NCI-H446 (cell line): ENCODE results near the gene TRIM16.
A peak's percentile ranks its signal among the peaks of the same experiment; 100 is the strongest.
"Not testable (repeated sequence)": the region's sequence is repeated elsewhere in the genome, so short reads cannot be mapped to it uniquely, and the experiment has no call there.

ENCODE experiments used
- DNase-seq, 2 experiments: peaks; one replicate each; lab custom pipeline; 2025; lab: John Stamatoyannopoulos, UW

The TRIM16 gene

DNA sequence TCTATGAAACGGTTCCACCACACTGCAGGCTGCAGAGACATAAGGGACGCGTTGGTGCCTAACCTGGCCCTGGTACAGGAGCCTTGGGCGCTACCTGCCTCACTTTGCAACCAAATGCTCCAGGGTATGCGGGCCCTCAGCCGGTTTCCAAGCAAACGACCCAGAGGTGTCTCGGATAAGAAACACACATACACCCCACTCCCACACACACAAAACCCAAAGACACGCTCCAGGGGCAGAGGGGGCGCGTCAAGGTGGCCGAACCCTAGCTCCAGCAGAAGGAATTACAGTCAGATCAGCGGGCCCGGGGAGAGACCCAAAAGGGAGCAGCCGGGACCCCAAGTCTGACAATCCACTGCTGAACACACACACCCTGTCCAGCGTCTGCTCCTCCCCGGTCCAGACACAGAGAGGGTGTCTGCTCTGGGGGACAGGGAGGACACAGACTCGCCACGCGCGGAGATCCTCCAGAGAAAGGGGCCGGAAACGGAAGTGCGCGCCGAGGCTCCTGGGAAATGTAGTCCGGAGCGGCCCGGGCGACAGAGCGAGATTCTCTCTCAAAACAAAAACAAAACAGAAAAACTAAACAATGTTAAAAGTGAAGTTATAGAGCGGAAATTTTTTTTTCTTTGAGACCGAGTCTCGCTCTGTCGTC, at the start of gene TRIM16:
Gene TRIM16, minus strand, starts transcription at position 488 of the 655 bp plus-strand sequence. CDS start 32,702 bp downstream, outside the sequence.
- peak; percentile 16 to 45 for DNase-seq

DNA sequence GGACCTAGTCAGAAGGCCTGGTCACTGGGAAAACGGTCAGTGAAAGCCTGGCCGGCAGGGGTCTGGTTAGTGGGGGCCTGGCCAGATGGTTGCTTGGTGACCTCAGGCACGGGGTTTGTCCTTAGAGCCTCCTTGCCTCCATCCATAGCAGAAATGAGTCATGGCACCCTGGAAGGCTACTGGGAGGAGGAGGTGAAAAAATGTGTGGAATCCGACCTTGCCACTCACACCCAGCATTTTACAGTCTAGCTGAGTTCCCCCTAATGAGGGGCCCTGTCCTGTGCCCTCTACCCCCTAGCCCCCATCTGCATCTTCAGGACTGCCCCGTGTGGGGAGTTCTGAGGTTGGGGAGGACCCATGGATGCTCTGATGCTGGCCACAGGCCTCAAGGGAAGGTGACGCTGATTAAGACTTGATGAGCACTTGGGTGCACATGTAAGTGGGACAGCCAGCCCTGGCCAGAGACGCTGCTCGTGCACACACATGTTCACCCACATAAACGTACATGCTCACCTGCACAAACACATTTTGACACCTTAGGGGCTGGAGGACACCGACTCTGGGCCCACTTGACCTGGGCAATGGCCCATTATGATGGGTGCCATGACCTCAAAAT, 49.2 kb upstream of the TRIM16 start:
- DNase-seq, result not testable (repeated sequence)

DNA sequence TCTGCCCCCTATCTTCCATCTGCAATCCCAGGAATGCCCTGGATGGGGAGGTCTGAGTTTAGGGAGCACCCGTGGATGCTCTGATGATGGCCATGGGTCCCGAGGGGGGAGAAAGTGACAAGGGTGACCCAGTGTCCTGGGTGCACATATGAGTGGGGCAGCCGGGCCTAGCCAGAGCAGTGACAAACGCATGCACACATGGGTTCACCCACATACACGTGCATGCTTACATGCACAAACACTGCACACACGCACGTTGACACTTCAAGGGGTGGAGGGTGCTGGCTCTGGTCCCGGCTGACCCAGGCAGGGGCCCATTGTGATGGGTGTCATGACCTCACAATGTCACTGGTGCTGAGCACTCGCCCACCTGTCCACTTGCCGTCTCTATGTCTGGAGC, 47.8 kb upstream of the TRIM16 start, which contains the start of gene TBC1D26:
Gene TBC1D26, plus strand, starts transcription at position 384 of the 400 bp plus-strand sequence. CDS start 3,066 bp downstream, outside the sequence.
- not testable (repeated sequence) for DNase-seq

DNA sequence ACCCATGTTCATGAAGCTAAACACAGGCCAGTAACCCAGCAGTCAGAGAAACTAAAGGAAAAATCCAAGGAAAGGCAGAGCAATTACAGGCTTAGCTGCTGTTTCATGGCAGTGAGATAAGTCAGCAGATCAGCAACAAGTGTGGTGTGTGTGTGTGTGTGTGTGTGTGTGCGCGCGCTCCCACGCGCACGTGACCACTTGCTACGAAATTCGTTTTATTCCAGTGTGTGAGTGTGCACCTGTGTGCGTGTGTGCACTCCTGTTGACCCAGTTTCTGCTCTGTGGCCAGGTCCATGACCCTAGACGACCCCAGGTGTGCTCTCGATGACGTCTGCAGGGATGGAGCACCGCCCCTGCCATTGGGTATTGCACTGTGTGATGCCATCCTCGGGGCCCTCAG, 46.4 kb upstream of the TRIM16 start:
- DNase-seq, result not testable (repeated sequence)

DNA sequence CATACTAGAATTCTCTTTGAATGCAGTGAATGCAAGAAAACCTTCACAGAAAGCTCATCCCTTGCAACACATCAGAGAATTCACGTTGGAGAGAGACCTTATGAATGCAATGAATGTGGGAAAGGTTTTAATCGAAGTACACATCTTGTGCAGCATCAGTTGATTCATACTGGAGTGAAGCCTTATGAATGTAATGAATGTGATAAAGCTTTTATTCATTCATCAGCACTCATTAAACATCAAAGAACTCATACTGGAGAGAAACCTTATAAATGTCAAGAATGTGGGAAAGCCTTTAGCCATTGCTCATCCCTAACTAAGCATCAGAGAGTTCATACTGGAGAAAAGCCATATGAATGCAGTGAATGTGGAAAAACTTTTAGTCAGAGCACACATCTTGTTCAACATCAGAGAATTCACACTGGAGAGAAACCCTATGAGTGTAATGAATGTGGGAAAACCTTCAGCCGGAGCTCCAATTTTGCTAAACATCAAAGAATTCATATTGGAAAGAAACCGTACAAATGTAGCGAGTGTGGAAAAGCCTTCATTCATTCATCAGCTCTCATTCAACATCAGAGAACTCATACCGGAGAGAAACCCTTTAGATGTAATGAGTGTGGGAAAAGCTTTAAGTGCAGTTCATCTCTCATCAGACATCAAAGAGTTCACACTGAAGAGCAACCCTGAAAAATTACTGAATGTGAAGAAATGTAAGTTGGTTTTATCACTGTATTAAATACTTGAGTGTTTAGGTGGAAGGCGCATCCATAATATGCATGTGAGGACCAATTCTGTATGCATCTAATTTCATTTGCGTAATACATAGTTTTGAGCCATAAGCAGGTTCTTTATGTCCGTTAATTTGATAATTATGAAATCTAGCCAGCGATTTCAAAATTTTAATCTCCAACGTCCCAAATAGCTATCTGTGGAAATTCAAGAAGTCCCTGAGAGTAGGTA, 32.8 kb upstream of the TRIM16 start:
- DNase-seq, result not testable (repeated sequence)

DNA sequence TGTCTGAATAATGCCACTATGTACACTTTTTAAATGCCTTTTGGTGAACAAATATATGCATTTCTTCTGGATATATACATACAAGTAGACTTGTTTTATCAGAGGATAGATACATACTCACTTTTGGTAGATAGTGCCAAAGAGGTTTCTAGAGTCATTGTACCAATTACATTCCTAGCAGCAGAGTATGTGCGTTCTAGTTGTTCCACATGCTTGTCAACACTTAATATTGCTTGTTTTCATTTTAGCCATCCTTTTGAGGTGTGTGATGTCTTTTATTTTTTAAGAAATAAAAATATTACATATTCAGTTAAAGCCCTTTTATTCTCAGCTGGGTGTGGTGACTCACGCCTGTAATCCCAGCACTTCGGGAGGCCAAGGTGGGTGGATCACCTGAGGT, 24.8 kb upstream of the TRIM16 start:
- DNase-seq, result not testable (repeated sequence)

DNA sequence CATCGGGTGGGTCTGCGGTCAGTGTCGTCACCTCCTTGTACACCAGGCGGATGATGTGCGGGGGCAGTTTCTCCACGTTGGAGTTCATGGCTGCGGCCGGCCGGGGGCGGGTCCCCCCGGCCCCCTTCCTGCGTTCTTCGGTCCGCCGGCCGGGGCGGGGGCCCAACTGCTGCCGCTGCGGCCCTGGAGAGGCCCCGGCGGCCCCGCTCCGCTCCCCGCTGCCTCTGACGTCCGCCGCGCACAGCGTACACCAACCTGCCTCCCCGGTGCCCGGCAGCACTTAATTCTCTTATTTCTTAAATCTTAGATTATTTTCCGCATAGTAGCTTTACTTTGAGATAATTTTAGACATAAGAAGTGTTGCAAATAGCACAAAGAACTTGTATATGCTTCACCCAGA, 20.7 kb upstream of the TRIM16 start:
- not testable (repeated sequence) for DNase-seq

DNA sequence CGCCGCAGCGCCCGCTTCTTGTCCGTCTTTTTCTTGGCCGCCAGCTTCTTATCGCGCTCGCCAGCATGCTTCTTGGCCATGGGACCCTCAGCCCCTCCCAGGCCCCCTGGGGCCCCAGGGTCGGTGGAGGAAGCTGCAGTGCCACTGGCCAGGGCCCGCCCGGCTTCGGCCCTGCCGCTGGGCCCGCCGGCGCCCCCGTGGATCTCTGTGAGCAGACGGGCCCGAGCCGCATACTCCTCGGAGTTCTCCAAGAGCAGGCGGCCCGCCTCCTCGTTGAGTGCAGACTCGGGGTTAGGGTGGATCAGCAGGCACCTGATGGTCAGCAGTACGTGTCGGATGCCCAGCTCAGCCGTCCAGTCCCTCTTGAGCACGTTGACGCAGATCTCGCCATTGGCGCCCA, 20.1 kb upstream of the TRIM16 start:
- not testable (repeated sequence) for DNase-seq

DNA sequence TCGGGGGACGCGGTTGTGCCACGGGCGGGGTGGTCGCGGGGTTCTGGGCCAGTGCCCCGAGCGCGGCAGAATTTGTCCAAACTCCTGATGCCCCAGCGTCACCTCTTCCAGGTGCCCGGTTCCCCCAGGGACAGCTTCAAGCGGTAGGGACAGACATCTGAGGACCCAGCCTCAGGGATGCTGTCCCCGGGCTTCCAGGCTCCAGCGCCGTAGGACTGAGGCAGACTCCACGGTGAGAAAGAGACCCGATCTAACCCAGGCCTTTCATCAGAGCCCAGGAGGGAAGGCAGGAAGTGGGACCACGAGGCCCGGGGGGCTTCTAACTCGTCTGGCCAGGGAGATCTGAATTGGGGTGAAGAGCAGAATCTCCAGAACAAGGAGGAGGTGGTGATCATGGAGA, 15.8 kb upstream of the TRIM16 start:
- not testable (repeated sequence) for DNase-seq

DNA sequence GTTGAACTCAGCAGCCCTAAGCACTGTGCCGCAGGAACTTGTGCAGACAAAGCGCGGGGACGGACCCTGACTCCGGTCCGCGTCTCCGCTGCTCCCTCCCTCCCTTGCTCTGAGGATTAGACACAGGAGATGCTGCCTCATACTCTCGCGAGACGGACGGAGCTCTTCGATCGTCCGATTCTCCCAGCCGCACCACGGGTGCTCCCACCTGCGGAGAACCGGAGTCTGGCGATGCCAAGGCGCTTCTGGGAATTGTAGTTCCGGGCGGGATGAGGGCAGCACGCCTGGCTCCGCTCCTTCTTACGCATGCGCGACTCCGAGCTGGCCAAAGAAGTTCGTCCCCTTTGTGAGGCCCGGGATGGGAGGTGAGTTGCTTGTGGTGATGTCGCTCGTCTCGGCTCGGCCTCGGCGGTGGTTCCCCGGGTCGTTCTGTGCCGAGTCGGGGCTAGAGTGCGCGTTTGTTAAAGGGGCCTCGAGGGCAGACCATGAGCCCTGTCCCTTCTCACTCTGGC, 15.4 kb upstream of the TRIM16 start, which contains the start of gene ZNF286A:
Gene ZNF286A, plus strand, starts transcription at position 340 of the 512 bp plus-strand sequence. CDS start 578 bp downstream, outside the sequence.
- DNase-seq, result peak; percentile 97 to 99

DNA sequence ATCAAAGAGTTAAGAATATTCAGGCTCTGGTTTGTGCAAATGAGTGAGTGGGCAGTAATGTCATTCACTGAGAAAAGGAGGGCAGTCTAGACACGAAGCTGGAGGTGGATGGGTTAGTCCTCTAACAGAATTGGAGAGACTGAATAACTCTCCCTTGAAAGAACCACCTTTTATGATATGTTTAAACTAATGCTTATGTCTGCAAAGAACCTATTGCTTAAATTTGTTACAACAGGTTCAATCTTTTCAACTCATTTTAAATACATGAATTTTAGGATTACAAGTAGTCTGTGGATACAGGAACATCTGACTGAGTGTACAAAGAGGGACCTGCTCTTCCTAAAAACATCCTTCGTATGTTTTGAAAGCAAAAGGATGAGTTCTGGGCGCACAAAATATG, 14.9 kb upstream of the TRIM16 start:
- DNase-seq, result not testable (repeated sequence)

DNA sequence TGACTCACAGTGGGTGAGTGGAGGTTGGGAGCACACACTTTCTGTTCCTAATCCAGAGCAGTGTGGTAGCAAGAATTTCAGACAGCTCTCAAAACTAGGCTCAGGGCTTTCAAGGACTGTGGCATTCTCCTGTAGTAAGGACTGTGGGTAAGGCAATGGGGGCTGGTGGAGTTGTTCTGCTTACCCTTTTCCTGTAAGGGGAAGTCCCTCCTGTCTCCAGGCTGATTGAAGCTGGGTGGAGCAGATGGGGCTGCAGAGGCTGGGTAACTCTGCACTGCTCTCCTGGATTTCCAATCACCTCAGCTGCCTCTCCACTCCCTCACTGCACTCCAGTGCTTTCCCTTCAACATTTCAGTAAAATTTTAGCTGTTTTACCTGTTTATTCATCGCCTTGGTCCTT, 3.4 kb upstream of the TRIM16 start:
- DNase-seq, result not testable (repeated sequence)

DNA sequence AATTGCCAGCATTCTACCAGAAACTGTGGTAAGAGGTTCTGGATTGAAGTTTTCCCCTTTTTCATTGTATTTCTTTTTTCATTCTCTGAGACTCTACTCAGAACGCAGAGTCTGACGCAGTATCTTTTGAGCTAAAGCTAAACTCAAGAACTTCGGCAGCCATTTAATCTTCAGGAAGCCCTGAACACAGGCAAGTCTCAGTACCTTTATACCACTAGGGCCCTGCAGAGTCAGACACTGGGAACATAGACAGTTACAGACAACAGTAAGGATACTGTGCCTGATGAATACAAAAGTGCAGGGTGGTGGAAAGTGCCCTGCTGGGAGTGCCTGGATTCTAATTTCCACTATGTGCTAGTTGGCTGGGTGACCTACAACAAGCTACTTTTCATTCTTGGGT, 976 bp downstream of the TRIM16 start:
- not testable (repeated sequence) for DNase-seq

DNA sequence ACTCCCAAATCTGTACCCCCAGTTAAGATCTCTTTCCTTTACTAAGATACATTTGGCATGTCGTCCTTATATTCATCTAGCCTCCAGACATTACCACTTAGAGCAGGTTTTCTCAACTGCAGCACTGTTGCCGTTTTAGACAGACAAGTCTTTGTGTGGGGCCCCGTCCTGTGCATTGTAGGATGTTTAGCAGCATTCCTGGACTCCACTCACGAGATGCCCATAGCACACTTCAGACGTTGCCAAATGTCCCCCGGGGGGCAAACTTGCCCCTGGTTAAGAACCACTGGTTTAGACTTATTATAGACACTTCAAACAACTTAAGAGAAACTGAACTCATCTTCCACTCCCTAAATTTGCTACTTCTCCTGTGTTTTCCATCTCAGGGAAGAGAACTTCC, 8.1 kb downstream of the TRIM16 start:
- DNase-seq, result not testable (repeated sequence)

DNA sequence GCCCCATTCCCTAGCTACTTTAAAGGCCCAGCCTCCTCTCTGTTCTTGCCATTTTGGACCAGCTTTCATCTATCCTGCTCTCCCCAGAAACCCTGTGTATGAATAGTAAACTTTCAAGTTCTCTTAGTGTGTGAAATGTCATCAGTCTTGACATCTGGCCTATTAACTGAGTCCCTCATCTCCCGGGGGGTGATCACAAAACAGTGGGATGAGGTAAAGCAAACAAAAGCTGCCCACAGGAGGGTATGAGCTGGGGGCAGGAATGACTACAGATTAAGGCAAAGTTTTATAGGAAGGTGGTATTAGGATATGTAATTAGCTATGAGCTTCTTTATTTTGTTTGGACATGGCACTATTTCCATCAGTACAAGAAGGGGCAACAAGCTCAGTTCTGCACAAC, 9.5 kb downstream of the TRIM16 start:
- not testable (repeated sequence) for DNase-seq

DNA sequence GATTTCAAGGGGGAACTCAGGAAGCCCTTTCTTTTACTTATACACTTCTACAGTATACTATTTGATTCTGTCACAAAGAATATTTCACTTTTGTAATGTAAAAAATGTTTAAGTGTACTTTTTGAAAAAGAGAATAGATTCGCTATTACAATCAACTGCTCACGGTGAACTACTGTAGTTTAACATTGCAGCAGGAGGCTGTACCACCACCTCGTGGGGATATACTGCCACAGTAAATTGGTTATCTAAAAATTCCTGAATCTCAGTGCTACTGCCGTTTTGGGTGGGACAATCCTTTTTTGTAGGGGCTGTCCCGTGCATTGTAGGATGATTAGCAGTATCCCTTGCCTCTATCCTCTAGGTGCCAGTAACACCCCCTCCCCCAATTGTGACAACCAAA, 14.6 kb downstream of the TRIM16 start:
- not testable (repeated sequence) for DNase-seq

DNA sequence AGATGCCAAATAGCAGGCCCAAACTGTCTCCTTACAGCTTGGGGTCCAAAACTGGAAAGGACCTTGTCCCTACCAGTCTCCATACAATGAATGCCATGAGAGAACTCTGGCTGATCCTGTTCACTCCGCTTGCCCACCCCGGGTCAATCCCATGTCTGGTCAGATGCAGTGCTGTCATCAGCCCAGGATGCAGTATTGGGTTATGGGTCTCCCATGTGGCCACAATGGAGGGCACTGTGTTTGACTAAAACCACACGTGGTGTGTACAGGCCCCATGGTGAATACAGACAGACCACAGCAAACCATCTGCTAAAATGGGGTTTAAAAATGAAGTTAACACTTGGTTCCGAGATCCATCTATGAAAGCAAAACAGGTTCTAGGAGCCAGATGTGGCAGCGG, 20.4 kb downstream of the TRIM16 start:
- no peak for DNase-seq

DNA sequence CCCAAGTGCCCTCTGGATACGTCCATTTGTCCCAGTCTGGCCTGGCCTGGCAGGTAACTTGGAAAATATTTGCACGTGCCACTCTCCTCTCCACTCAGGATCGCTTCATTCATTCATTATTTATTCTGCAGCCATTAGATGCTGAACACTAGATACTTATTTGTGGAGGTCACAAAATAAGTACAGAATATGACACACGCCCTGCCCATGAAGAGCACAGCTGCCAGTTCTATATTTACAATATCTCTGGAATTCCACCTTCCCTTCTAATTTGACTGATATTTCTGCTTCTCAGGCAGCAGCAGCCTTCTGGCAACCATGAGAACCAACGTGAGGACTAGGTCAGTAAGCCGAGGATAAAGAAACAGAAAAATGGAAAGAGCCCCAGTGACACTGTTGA, 20.9 kb downstream of the TRIM16 start:
- DNase-seq, result no peak

DNA sequence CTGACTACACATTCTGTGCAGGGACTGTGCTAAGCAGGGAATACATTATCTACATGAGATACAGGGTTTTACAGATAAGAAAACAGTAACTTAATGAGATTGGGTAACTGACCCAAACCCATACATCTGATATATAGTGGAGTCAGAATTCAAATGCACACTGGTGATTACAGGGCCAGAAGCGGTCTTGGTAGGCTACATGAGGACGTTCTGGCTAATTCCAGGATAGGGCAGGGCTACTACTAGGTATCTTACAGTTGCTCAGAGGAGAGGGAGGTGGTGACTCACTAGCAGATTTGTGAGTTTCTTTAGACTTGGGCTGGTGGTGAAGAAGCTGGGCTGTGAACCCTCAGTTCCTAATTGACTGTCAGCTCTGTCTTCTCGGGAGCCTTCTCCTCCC, 21.4 kb downstream of the TRIM16 start:
- DNase-seq, result no peak

DNA sequence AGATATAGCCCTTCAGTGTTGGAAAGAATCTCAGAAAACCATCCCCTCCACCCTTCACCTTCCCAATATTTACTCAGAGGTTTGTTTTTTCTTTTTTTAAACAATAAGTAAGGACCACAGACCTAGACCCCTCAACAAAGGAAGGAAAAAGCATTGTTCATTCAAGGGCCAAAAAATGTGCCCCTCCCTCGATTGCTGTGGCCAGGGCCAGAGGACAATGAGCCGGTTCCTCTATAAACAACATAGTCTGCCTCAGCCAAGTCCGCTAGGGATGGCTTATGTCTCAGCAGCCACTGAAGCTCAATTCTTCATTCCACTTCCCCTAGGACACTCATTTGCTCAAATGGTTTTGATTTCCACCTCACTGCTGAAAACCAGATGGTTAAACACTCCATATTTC, 24.0 kb downstream of the TRIM16 start:
- DNase-seq, result no peak

DNA sequence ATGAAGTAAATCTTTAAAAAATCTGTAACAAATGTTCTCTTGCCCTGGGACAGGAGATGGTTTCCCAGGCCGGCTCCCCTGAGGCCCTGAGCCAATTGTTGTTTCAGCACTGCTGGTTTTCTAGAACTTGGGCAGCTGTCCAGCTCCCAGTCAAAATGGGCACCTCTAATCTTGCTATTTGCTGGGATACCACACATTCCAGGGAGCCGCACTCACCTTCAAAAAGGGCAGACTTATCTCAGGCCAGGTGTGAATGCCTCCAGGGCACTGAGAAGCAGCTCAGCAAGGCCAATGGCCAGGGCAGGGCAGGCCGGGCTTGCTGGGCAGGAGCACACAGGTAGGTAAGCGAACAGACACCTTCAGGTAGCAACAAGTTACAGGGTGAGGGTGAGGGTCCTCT, 24.4 kb downstream of the TRIM16 start:
- DNase-seq, result no peak

DNA sequence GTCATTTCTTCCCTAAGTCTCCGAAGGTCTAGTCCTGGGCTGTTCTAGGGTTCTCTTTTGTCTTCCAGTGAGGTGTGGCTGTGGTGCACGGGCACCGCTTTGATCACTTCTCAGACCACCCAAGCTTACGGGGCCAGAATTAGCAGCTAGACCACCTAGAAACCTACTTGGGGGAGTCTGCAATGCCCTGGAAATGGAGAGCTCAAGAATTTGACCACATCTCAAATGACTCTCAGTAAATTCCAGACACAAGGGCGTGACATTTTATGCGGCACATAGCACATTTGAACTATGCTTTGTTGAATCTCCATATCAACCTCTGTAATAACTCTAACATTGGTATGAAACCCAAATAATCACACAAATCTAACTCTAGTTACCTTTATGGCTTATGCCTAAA, 24.9 kb downstream of the TRIM16 start:
- no peak for DNase-seq
